ENCODE measurements around the gene AK2. TPM values are rescaled to one million over a fixed set of nuclear protein-coding genes. Genes with fewer than 3 reads are reported as not detected.

AK2 gene
- total and polyA plus RNA-seq, 10 of the 15 experiments (the other 5 are each of a cell fraction or from before 2014, with no cell fraction given): 52.3 to 500 (median 278) TPM

GRCh38 chr1:32971576-32971975 is 65.1 kb downstream of the AK2 start:
- no peak overlapping the region for H3K27ac ChIP-seq (ENCODE audit: control insufficient read depth, insufficient read depth)
- FAIRE-seq (no peak), ATAC-seq (no peak), DNase-seq (ENCODE audit: low read depth, low spot score) (no peak)
- H2AFZ ChIP-seq (ENCODE audit: control insufficient read depth, low read depth, low read length): no peak overlapping the region
- no peak overlapping the region for H3K9ac ChIP-seq (ENCODE audit: control insufficient read depth, insufficient read depth, low read length)
- POLR2A ChIA-PET: interaction anchor here (1.4 to 4.4 kb wide), 2 partner anchors 10 to 21 kb away, joined by 3 to 27 read pairs; no protein-coding TSS in a partner anchor
- CTCF ChIA-PET: interaction anchor here (1.2 kb wide), 2 partner anchors 13 to 64 kb away, joined by 3 to 4 read pairs; no protein-coding TSS in a partner anchor
- RAD21 ChIA-PET (ENCODE audit: unreplicated experiment): interaction anchor here (3.3 kb wide), 1 partner anchor 9 kb away, joined by 9 read pairs; no protein-coding TSS in a partner anchor
- H3K27me3 ChIP-seq (replicated peaks in 1 of 2; ENCODE audit: control insufficient read depth in 2 of 2, insufficient read depth in 2 of 2, low read length in 1 of 2): peaks cover 1 to 6% of the 10 kb centered on the region in 2 experiments; a peak in 3 of 4 replicates
- in situ Hi-C loops (cut with MboI): no loop called here
- H3K4me1 ChIP-seq (ENCODE audit: control insufficient read depth, insufficient read depth, low read length): no peaks in the 10 kb centered on the region
- H3K4me2 ChIP-seq (ENCODE audit: control insufficient read depth, insufficient read depth): no peak overlapping the region
- no peaks in the 10 kb centered on the region; the same call in 2 of the 3 replicates for H3K9me3 ChIP-seq (replicated peaks; ENCODE audit: control insufficient read depth, insufficient read depth, low read length)
- no peak for TF ChIP-seq REST (IDR thresholded peaks at IDR 0.05; ENCODE audit: low read depth, low read length)
- TF ChIP-seq SKIL (IDR thresholded peaks at IDR 0.05; ENCODE audit: low read depth, poor library complexity, severe bottlenecking): no peak
- no peak overlapping the region for H3K4me3 ChIP-seq
- WGBS (ENCODE audit: insufficient coverage, insufficient replicate concordance, low lambda C conversion rate, missing lambda C conversion rate): 72% methylated on average over 3 of the region's 3 CpGs
- no peaks in the 10 kb centered on the region for H4K20me1 ChIP-seq (ENCODE audit: control insufficient read depth, insufficient read depth)
- SMC1A ChIA-PET (ENCODE audit: uncharacterized antibody, unreplicated experiment): interaction anchor here (1.9 kb wide), 1 partner anchor 10 kb away, joined by 6 read pairs; no protein-coding TSS in a partner anchor
- intact Hi-C loops (cut with micrococcal nuclease; ENCODE audit: unreplicated experiment): no loop called here
- H3K79me2 ChIP-seq (ENCODE audit: control insufficient read depth, insufficient read depth, low read length): no peaks in the 10 kb centered on the region
- BruUV-seq (replicated peaks): no TSS peak
- no peaks in the 10 kb centered on the region for H3K36me3 ChIP-seq (ENCODE audit: control insufficient read depth in 2 of 2, insufficient read depth in 2 of 2, low read length in 1 of 2)
